ENCODE results near the gene SLC27A6. TPM values are rescaled to one million over a fixed set of nuclear protein-coding genes. Genes with fewer than 3 reads are reported as not detected.
"Not testable (repeated sequence)": the region's sequence is repeated elsewhere in the genome, so short reads cannot be mapped to it uniquely, and the experiment has no call there.

Gene SLC27A6, protein sequence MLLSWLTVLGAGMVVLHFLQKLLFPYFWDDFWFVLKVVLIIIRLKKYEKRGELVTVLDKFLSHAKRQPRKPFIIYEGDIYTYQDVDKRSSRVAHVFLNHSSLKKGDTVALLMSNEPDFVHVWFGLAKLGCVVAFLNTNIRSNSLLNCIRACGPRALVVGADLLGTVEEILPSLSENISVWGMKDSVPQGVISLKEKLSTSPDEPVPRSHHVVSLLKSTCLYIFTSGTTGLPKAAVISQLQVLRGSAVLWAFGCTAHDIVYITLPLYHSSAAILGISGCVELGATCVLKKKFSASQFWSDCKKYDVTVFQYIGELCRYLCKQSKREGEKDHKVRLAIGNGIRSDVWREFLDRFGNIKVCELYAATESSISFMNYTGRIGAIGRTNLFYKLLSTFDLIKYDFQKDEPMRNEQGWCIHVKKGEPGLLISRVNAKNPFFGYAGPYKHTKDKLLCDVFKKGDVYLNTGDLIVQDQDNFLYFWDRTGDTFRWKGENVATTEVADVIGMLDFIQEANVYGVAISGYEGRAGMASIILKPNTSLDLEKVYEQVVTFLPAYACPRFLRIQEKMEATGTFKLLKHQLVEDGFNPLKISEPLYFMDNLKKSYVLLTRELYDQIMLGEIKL
- total RNA-seq: not detected

DNA sequence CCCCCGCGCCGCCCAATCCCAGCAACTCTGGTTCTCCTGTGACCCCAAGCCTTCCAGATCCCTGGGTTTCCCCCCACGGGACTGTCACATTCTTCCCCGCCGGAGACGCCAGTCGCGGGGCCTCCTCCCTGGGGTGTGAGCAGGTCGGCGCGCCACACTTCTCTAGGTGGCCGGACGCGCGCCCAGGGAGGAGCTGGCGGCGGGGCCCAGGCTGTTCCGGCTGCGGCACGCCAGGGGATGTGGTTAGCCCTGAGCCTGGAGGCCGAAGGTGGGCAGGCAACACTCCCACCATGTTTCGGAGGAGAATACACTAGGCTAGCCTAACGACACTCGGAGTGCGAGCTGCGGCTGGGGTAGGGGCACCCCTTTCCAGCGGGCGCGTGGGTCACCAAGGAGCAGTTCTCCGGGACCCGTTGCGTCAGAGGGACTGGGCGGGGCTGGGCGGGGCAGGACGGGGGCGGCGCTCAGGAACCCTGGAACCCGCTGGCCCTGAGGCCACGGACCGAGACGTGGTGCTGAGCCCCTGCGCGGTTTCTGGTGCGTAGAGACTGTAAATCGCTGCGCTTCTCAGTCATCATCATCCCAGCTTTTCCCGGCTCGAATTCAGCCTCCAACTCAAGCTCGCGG, at the start of gene SLC27A6:
TSS of gene SLC27A6 (plus strand) at position 478 of the 627 bp plus-strand sequence. CDS start 650 bp downstream, outside the sequence.
- ATAC-seq (ENCODE audit: low FRiP score) (no peak), DNase-seq (ENCODE audit: low spot score) (no peak)
- TF ChIP-seq, protein P1, sequence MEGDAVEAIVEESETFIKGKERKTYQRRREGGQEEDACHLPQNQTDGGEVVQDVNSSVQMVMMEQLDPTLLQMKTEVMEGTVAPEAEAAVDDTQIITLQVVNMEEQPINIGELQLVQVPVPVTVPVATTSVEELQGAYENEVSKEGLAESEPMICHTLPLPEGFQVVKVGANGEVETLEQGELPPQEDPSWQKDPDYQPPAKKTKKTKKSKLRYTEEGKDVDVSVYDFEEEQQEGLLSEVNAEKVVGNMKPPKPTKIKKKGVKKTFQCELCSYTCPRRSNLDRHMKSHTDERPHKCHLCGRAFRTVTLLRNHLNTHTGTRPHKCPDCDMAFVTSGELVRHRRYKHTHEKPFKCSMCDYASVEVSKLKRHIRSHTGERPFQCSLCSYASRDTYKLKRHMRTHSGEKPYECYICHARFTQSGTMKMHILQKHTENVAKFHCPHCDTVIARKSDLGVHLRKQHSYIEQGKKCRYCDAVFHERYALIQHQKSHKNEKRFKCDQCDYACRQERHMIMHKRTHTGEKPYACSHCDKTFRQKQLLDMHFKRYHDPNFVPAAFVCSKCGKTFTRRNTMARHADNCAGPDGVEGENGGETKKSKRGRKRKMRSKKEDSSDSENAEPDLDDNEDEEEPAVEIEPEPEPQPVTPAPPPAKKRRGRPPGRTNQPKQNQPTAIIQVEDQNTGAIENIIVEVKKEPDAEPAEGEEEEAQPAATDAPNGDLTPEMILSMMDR (IDR thresholded peaks at IDR 0.05): no peak

DNA sequence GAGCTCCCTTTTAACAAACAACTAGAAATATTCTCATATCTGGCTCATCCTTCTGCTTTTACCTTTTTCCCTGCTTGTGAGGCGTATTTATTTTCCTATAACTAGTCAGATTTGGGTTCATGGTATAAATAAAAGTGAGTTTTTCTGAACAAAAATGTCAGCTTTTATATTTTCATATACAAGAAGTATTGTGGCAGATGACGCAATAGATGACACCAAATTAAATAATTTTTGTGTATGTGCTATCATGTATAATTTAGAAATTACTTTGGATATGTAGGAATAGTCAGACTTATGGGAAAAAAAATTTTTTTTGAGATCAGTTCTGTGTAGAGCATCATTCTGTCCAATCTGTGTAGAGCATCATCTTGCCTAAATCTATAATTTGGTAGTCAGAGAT, 45.7 kb upstream of the SLC27A6 start:
- ATAC-seq (ENCODE audit: low FRiP score) (no peak), DNase-seq (ENCODE audit: low spot score) (no peak)
- TF ChIP-seq, protein P1 (IDR thresholded peaks at IDR 0.05): no peak

DNA sequence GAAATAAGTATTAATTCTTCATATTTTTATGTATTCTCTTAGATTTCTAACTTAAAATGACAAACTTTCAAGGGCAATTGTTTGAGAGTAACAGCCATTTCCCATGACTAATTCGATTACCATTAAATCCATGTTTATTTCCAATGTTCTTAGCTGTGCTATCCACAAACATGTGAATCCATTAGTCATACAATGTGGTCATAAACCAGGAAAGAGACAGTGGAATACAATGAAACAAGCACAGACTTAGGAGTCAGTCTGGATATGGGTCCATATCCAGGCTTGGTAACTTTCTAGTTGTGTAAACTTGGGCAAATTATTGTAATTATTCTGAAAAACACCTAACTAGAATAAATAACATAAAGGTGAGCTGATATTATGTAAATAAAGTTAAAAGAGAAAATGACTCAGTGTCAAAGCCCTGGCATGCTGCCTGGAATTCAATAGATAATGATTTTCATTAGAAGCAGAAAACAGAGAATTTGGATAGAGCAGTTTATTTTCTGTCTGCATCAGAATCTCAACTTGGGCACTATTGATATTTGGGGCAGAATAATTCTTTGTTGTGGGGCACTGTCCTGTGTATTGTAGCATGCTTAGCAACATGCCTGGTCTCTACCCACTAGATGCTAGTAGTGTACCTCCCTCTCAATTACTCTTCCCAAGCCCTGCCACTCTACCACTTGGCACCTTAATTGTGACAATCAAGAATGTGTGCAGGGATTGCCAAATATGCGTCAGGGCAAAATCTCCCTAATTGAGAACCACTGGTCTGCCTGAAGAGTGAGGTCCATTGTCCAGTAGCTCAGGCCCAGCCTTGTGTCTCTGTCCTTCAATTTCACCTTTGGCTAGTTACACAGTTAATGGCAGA, 44.7 kb upstream of the SLC27A6 start:
- TF ChIP-seq, protein P1 (IDR thresholded peaks at IDR 0.05): no peak
- no peak for DNase-seq (ENCODE audit: low spot score)
- no peak for ATAC-seq (ENCODE audit: low FRiP score)

DNA sequence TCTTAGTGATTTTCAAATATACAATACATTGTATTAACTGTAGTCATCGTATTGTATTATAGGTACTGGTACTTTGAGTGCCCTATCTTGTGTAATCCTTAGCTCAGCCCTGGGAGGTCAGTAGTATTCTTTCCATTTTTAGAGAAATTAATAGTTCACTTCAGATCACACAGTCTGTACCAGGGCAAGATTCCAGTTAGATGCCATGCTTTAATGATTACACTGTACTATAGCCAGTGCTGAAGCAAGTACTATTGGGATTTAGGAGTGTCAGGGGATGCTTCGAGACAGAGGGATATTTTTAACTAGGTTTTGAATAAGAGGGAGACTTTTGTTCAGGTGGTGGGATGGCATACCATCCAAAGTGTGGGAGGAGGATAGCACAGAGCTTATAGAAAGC, 41.0 kb upstream of the SLC27A6 start:
- ATAC-seq (ENCODE audit: low FRiP score): no peak
- DNase-seq (ENCODE audit: low spot score): no peak
- TF ChIP-seq, protein P1 (IDR thresholded peaks at IDR 0.05): no peak

DNA sequence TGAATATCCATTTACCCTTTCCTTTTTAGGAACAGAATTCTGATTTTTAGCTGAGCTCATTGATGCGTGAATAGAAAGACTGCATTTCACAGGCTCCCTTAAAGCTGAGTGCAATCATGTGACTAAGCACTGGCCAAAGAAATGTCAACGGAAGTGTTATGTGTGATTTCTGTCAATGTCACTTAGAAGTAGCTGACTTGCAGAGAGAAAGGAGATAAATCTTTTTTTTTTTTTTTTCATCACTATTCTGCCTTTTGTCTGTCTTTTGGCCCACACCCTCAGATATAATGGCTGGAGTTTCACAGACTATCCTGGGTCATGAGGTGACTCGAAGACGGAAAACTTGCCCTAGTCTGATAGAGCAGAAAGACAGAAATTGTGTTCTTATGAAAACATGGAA, 39.3 kb upstream of the SLC27A6 start:
- no peak for DNase-seq (ENCODE audit: low spot score)
- ATAC-seq (ENCODE audit: low FRiP score): no peak
- TF ChIP-seq, protein P1 (IDR thresholded peaks at IDR 0.05): no peak

DNA sequence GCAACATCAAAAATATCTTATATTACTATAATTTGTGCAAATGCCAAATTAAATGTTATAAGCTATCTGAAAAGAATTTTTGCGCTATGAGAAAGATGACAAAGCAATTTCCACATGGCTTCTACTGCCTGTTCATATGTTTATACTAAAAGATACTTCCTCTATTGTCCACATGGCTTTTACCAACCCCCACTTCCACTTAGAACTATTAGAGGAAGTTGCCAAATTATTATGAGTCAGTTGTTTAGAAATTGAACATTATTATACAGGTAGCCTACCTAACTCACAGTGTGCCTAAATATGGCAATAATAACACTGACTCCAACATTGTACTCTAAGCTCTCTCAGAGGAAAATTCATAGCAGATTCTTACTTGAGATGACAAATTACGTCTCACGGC, 37.6 kb upstream of the SLC27A6 start:
- TF ChIP-seq, protein P1 (IDR thresholded peaks at IDR 0.05): no peak
- DNase-seq (ENCODE audit: low spot score): no peak
- no peak for ATAC-seq (ENCODE audit: low FRiP score)

DNA sequence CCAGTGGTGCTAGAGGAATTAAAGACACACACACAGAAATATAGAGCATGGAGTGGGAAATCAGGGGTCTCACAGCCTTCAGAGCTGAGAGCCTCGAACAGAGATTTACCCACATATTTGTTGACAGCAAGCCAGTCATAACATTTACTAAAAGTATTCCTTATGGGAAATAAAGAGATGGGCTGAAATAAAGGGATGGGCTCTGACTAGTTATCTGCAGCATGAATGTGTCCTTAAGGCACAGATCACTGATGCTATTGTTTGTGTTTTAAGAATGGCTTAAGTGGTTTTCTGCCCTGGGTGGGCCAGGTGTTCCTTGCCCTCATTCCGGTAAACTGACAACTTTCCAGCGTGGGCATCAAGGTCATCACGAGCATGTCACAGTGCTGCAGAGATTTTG, 33.1 kb upstream of the SLC27A6 start:
- not testable (repeated sequence) for DNase-seq (ENCODE audit: low spot score); ATAC-seq (ENCODE audit: low FRiP score)

DNA sequence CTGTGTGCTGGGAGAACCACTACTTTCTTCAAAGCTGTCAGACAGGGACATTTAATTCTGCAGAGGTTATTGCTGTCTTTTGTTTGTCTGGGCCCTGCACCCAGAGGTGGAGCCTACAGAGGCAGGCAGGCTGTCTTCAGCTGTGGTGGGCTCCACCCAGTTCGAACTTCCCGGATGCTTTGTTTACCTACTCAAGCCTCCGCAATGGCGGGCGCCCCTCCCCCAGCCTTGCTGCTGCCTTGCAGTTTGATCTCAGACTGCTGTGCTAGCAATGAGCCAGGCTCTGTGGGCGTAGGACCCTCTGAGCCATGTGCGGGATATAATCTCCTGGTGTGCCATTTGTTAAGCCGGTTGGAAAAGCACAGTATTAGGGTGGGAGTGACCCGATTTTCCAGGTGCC, 22.2 kb upstream of the SLC27A6 start:
- ATAC-seq (ENCODE audit: low FRiP score); DNase-seq (ENCODE audit: low spot score): not testable (repeated sequence)
